Neural progenitor cell (in vitro differentiated cells): ENCODE data around the gene SMARCE1.

Experiments
- CTCF ChIP-seq: fragments of 200-600 bp; sonication (generic); IDR thresholded peaks from 2 replicates; pipeline ENCODE4 v1.5.1; 2017; ENCODE audit warnings: antibody characterized with exemption, mild to moderate bottlenecking
- EZH2 ChIP-seq: fragments of 200-600 bp; sonication (generic); IDR thresholded peaks from 2 replicates; pipeline ENCODE4 v1.6.1; 2017; ENCODE audit warnings: antibody characterized with exemption, mild to moderate bottlenecking, moderate library complexity

- TF ChIP-seq CTCF (no peak), EZH2 (no peak)
Observed at GRCh38 chr17:40596261-40596919, 51.2 kb downstream of the SMARCE1 start.
